ENCODE data around the gene DUSP16.

DNA sequence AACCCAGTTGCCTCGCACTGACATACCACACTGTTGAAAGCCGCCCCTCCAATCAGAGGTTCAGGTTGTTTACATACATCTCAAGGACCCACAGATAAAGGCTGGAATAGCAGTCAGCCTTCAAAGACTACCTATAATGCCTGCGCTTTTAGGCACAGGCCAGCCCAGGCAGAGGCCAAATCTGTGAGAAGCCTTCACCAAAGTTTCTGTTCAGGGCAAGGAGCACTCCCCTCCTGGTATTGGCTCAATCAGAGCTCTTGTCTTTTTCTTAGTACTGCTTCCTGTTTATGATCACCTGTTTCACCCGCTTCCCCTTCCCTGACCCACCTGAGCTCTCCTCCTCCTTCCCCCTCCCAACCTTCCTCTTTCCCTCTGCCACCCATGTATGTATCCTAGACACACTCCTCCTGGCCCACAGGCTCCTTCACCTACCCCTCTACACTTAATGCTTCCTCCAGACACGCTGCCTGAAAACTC lies 34.8 kb downstream of the DUSP16 start:
- TF ChIP-seq, protein P1, sequence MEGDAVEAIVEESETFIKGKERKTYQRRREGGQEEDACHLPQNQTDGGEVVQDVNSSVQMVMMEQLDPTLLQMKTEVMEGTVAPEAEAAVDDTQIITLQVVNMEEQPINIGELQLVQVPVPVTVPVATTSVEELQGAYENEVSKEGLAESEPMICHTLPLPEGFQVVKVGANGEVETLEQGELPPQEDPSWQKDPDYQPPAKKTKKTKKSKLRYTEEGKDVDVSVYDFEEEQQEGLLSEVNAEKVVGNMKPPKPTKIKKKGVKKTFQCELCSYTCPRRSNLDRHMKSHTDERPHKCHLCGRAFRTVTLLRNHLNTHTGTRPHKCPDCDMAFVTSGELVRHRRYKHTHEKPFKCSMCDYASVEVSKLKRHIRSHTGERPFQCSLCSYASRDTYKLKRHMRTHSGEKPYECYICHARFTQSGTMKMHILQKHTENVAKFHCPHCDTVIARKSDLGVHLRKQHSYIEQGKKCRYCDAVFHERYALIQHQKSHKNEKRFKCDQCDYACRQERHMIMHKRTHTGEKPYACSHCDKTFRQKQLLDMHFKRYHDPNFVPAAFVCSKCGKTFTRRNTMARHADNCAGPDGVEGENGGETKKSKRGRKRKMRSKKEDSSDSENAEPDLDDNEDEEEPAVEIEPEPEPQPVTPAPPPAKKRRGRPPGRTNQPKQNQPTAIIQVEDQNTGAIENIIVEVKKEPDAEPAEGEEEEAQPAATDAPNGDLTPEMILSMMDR (conservative IDR thresholded peaks at IDR 0.05; ENCODE audit: low read depth, low read length) = no peak
- no peak for TF ChIP-seq EZH2 (IDR thresholded peaks at IDR 0.05; ENCODE audit: low read length, unreplicated experiment)

Data from PC-3 (cell line).